ENCODE data around the gene NOS1AP.
A peak's percentile ranks its signal among the peaks of the same experiment; 100 is the strongest.
"Not testable (repeated sequence)": the region's sequence is repeated elsewhere in the genome, so short reads cannot be mapped to it uniquely, and the experiment has no call there.

The NOS1AP gene

DNA sequence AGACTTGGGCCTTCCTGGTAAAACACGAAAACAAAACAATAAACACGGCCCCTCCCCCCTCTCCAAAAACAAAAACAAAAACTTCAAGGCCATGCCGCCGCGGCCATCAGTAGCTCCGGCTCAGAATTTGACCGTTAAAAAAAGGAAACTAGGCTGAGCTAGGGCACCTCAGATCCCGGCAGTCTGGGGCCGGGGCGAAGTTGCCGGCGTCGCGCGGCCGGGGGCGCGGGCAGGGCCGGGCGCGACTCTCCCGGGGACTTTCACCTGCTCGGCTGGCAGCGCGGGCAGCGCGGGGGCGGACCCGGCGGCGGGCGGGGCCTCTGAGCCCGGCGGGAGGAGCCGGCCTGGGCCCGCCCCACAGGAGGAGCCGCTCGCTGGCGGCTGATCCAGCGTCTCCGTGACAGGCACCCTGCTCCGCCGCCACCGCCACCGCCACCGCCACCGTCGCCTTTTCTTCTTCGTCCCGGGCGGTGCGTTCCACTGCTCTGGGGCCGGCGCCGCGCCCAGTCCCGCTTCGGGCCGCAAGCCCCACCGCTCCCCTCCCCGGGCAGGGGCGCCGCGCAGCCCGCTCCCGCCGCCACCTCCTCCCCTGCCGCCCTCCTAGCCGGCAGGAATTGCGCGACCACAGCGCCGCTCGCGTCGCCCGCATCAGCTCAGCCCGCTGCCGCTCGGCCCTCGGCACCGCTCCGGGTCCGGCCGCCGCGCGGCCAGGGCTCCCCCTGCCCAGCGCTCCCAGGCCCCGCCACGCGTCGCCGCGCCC is at the start of gene NOS1AP:
NOS1AP (plus strand) TSS at position 358 of the 760 bp plus-strand sequence. CDS start 487 bp downstream, outside the sequence.
- peak; percentile 76 for DNase-seq (ENCODE audit: low spot score)

DNA sequence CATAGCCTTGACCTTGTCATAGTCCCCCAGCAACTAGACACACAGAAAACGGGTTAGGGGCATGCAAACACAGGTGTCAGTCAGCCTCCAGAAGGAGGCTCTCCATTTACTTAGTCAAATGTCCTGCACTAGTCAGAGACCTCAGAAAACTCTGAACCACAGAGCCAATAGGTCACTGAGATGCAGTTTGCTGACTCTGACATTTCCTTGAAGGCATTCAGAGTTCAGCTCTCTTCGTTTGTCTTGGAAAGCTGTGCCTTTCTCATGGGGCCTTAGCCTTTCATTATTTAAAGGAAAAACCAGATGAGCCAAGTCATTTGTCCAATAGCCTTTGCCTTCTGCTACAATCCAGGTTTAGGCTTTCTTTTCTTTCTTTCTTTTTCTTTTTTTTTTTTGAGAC is 49.3 kb upstream of the NOS1AP start:
- no peak for DNase-seq (ENCODE audit: low spot score)

- DNase-seq (ENCODE audit: low spot score): no peak
Observed at GRCh38 chr1:162021124-162021523, 48.4 kb upstream of the NOS1AP start.

DNA sequence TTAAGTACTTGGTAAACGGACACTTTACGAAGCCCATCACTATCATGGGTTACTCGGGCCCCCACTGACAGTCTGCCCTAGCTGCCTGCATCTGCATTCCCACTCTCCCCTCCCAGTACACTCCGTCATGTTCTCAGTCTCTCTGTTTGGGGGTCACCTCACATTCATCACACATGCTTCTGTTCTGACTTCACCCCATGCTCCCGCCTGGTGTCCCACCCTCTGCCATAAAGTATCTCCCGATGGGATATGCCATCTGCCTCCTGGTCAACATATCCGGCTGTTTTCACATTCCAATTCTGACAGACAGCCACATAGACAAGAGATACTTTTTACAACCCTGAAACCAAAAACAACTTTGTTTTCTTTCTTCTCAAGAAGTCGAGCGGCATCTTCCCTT is 46.9 kb upstream of the NOS1AP start:
- DNase-seq (ENCODE audit: low spot score): no peak

- DNase-seq (ENCODE audit: low spot score): no peak
Observed at GRCh38 chr1:162023181-162023546, 46.3 kb upstream of the NOS1AP start.

- peak; percentile 68 for DNase-seq (ENCODE audit: low spot score)
Observed at GRCh38 chr1:162023547-162024501, 45.7 kb upstream of the NOS1AP start, which contains the start of gene OLFML2B. TSS of gene OLFML2B (minus strand) at chr1:162023869. CDS start at chr1:162023430, 439 bp downstream.

DNA sequence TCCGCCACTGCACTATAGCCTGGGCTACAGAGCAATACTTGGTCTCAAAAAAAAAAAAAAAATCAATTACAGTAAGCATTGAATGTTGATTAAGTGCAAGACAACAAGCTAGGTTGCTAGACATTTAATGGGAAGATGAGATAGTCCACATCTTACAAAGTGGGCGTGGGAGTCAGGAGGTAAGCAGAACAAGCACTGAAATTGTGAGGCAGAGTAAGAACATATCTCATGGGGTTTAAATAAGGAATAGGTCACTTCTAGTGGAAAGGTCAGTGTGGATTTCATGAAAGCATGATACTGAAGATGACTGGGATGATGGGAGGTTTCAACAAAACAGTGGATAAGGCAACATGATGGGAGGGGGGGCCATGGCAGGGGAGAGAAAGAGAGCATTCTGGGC is 44.0 kb upstream of the NOS1AP start:
- no peak for DNase-seq (ENCODE audit: low spot score)

DNA sequence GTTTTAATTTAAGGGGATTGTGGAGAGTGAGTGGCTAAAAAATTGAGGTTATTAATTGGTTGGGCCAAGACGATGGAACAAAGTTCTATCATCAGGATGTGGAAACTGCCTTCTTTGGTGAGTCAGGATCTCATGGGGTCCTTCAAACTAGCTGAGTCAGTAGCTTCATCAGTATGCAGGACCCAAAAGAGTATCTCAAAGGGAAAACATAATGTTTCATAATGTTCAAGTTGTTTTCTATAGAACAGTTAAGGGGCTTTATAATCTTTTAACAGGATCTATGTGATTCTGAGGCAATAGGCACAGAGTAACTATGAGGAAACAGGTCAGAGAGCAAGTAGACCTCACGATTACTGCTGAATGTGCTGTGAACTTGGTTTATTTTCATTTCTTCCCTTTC is 42.6 kb upstream of the NOS1AP start:
- no peak for DNase-seq (ENCODE audit: low spot score)

- DNase-seq (ENCODE audit: low spot score): no peak
Observed at GRCh38 chr1:162028726-162029125, 40.8 kb upstream of the NOS1AP start.

DNA sequence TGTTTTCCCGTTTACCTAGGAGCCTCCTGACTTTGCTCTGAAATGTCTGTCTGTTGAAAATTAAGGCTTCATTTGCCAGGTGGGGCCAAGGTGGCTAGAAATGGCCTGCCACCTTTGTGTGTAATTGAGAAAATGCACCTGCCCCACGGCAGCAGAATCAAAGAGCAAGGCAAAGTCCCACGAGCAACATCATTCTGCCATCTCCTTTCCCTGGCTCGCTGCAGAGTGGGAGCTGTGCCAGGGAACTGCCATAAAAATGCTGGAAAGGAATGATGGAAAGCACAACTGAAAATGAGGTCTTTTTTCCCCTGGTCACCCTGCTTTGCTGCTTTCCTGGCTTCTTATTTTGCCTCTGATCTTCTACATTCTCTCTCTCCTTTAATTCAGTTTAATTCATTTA is 40.3 kb upstream of the NOS1AP start:
- no peak for DNase-seq (ENCODE audit: low spot score)

DNA sequence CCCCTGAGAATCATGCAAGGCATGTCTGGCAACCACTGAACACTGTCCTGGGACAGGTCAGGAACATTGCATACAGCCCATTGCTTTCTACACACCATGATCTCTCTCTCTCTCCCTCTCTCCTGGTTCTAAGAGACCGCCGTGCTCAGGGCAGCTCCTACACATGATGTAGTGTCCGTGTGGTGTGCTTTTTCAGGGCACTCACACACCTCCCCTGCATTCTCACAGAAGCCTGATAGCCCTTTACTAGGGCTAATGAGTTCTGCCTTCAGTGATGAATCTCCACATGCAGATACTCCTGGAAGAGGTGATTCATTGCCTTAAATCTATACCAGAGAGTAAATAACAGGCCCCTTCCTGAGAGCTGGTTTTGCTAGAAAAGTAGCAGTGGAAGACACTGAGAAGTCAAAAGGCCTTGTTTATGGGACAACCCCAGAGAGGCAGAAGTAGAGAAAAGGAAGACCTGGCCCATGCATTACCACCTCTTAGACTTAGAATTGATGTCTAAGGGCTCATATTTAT is 38.7 kb upstream of the NOS1AP start:
- DNase-seq (ENCODE audit: low spot score): no peak

DNA sequence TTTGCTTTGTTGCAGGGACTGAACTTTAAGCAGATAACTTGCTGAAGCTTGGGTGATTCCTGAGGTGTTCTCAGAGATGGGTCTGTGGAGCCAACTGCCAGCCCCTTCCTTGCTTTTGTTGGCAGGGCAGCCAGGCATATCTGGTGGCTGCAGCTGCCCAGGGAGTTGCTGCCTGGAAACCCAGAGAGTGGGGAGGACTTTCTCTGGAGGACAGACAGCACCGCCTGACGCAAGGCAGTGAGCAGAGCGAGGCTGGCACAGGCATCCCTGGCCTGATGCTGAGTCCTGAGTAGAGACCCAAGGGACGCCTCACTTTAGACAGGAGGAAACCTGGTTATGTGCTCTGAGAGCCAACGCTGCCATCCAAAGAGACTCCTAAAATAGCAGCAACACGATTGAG is 36.1 kb upstream of the NOS1AP start:
- no peak for DNase-seq (ENCODE audit: low spot score)

DNA sequence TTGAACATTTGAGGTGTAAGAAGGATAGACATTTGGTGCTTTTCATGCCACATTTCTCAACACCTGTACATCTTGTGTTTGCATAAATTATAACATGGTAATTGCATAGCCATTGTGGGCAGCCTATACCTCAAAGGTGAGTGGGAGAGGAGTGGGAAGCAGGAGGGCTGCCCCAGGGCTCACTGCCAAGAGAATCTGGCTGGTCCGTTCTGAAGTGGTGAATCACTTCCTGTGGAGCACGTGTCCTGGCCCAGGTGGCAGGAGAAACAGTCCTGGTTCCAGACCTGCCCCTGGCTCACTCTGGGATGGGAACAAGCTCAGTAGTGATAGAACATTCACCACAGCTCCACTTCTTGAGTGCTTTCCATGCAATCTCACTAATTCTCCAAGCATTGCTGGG is 34.2 kb upstream of the NOS1AP start:
- DNase-seq (ENCODE audit: low spot score): no peak

DNA sequence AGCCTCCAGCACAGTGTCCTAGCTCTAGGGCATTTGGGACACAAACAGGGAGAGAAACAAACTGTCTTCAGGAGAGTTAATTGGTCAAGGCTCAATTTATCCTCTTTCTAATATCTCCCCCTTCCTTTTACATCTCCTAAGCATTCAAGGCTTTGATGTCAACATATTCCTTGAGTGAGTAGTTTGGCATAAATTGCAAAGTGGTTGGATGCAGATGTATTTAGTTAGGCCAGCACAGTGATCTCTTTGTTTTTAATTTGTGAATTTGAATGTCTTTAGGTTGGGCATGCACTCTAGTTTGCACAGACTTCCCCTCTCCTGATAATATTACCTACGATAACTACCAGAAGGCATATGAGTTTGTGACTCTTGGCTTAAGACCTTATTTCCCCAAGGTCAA is 33.3 kb upstream of the NOS1AP start:
- DNase-seq (ENCODE audit: low spot score): no peak

DNA sequence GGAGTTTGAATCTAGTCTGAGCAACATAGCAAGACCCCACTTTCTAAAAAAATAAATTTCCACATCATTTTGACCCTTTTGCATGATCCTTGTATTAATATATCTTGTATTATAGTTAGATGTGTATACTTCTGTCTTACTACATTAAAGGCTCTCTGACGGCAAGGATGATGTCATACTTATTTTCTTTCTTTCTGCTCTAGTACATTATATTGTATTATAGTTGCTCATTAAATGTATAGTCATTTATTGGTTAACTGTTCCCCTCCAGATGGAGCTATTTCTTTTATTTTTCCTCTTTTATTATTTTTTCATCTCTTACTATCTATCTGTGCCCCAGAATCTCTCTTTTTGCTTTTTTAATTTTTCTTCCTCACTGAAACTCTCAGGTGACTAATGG is 30.9 kb upstream of the NOS1AP start:
- no peak for DNase-seq (ENCODE audit: low spot score)

GRCh38 chr1:162040001-162040400 is 29.5 kb upstream of the NOS1AP start:
- DNase-seq (ENCODE audit: low spot score): no peak

- DNase-seq (ENCODE audit: low spot score): no peak
Observed at GRCh38 chr1:162040657-162041056, 28.8 kb upstream of the NOS1AP start.

DNA sequence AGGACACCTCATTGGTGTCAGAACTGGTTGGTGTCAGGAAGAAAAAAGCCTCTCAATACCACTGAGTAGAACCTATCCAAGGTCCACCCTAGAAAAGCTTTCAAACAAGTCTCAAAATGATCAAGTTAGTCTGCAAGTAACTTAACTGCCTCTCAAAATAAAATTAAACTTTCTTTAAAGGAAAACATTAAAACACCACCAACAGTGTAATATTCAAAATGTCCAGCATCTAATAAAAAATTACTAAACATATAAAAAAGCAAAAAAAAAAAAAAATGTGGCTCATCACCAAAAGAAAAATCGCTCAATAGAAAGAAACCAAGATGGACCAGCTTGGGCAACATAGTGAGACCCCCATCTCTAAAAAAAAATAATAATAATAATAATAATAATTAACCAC is 27.1 kb upstream of the NOS1AP start:
- DNase-seq (ENCODE audit: low spot score): no peak

DNA sequence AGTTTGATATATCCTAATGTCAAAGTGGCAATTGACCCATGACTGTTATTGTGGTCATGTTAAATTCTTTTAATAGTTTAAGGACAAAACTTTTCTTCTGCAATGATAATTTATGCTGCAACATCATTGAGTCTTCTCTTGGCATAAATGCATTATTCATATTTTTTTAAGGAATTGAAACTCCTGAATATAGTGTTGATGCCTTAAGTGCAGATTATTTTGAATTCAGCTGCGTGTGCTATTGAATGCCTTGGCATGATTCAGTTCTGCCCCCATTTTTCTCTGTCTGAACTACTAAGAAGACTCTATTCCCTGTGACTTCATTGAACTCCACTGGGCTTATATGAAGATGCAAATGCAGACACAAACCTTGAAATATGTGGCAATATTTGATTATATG is 22.6 kb upstream of the NOS1AP start:
- no peak for DNase-seq (ENCODE audit: low spot score)

DNA sequence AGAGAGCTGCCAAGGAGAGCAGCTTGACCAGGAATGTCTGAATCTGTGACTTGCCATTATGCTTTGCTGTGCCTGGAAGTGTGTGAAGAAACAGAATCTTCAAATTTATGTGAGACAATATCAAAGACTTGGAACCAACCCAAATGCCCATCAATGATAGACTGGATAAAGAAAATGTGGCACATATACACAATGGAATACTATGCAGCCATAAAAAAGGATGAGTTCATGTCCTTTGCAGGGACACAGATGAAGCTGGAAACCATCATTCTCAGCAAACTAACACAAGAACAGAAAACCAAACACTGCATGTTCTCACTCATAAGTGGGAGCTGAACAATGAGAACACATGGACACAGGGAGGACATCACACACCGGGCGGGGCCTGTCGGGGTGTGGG is 15.5 kb upstream of the NOS1AP start:
- DNase-seq (ENCODE audit: low spot score): not testable (repeated sequence)

GRCh38 chr1:162055062-162055461 is 14.4 kb upstream of the NOS1AP start:
- DNase-seq (ENCODE audit: low spot score): no peak

DNA sequence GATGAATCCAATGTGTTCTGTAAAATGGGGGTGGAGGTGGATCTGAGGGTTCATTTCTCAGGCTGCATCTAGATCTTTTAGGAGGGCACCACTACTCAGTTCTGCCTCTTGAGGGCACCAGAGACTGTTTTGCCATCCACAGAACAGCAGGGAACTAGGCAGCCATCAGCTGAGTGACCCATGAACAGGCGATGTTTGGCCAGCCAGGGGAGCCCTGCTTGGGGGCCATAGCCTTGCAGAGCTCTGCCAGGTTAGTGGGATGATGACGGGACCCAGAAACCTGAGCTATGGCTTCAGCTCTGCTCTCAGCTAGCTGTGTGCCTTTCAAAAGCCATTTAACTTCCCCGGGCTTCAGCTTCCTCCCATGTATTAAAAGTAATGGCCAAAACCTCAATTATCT is 13.4 kb upstream of the NOS1AP start:
- peak; percentile 67 for DNase-seq (ENCODE audit: low spot score)

- no peak for DNase-seq (ENCODE audit: low spot score)
Observed at GRCh38 chr1:162056579-162056978, 12.9 kb upstream of the NOS1AP start.

All from HuH-7 (cell line).